ENCODE data around the gene PRSS48. TPM values are rescaled to one million over a fixed set of nuclear protein-coding genes. Genes with fewer than 3 reads are reported as not detected.

PRSS48 gene
- total and polyA plus RNA-seq, 4 donors: 0.21 TPM; not detected in 3

DNA sequence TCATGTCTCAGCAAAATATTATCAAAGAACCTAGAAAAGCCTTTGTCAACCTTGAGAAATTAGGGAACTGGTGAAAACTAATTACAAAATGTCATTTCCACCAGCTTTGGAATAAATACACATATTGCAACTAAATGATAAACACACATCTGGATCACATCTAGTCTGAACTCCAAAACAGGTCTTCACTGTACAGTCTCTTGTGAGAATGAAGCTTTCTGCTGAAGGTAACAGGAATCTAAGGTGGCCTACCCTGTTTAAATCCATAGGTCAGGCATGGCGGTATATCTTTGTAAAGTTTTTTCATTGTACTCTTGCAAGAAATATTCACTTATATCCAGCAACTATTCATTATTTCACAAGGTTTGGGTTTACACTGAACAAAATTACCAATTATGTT lies 46.7 kb downstream of the PRSS48 start:
- Histone ChIP-seq H3K4me3 (ENCODE audit: low read depth, low read length) (peak overlapping the region; percentile 76), H3K27me3 (ENCODE audit: control insufficient read depth, insufficient read depth, low read length) (no peaks in the 10 kb centered on the region), H3K27ac (ENCODE audit: low read depth, low read length) (peak overlapping the region; percentile 89), H3K36me3 (ENCODE audit: control insufficient read depth, insufficient read depth, low read length) (no peaks in the 10 kb centered on the region), H3K9me3 (ENCODE audit: control insufficient read depth, insufficient read depth, low read length) (no peaks in the 10 kb centered on the region), H3K4me1 (ENCODE audit: control insufficient read depth, insufficient read depth, low read length) (peaks cover 6% of the 10 kb centered on the region)
- no CpG with 5 or more reads among the region's 1 CpG for WGBS (ENCODE audit: insufficient coverage)
- DNase-seq (ENCODE audit: low read depth in 4 of 6, low spot score in 6 of 6): no peak

DNA sequence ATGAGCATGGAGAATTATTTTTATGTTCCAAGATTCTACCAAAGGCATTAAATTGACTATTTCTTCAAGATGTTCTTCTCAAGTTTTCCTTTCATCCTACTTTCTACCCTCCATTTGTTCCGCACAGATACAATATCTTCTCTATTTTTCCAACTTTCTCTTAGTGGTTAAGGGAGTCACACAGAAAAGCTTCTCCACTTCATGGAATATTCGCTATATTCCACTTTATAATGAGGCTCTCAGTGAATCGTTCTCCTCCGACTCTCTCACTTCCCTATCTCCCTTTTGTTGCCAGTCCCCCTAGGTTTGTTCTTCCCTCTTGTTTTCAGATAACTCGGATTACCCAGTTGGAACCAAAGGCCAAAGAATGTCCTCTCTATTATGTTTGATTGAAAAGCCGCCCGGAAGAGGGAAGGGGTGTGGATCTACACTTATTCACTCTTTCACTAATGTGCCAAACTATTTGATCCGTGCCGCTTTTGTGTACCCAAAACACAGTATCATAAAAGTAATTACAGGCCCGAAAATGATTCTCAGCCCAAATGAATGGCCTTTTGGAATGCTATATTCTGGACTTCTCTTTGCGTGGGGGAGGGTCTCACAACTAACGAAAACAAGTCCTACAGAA lies 47.3 kb downstream of the PRSS48 start:
- peak in 1 of 6 donors; percentile 57 for DNase-seq (ENCODE audit: low read depth in 4 of 6, low spot score in 6 of 6)
- H3K27me3 ChIP-seq (ENCODE audit: control insufficient read depth, insufficient read depth, low read length): no peaks in the 10 kb centered on the region
- H3K4me1 ChIP-seq (ENCODE audit: control insufficient read depth, insufficient read depth, low read length): peaks cover 6% of the 10 kb centered on the region
- no peaks in the 10 kb centered on the region for H3K9me3 ChIP-seq (ENCODE audit: control insufficient read depth, insufficient read depth, low read length)
- no peaks in the 10 kb centered on the region for H3K36me3 ChIP-seq (ENCODE audit: control insufficient read depth, insufficient read depth, low read length)
- 0% methylated on average over 1 of the region's 12 CpGs for WGBS (ENCODE audit: insufficient coverage)
- H3K4me3 ChIP-seq (ENCODE audit: low read depth, low read length): peak overlapping the region; percentile 76
- H3K27ac ChIP-seq (ENCODE audit: low read depth, low read length): peak overlapping the region; percentile 89

DNA sequence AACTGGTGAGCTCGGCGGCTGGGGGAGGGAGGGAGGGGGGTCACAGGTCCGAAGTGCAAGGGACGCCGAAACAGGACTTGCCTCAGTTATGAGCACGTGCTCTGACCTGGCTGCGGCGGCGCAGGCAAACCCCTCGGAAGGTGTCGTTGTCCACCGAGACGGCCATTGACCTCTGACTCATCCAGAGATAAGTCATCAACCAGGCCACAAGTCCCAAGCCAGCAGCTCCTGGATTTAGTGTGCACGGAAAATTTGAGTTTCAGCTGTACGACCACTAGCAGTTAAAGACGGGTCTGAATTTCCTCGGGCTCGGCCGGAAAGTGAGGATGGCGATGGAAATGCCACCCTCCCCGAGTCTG lies 47.8 kb downstream of the PRSS48 start:
- Histone ChIP-seq H3K36me3 (ENCODE audit: control insufficient read depth, insufficient read depth, low read length) (no peaks in the 10 kb centered on the region), H3K9me3 (ENCODE audit: control insufficient read depth, insufficient read depth, low read length) (no peaks in the 10 kb centered on the region), H3K4me1 (ENCODE audit: control insufficient read depth, insufficient read depth, low read length) (peaks cover 6% of the 10 kb centered on the region), H3K27ac (ENCODE audit: low read depth, low read length) (peak overlapping the region; percentile 89), H3K27me3 (ENCODE audit: control insufficient read depth, insufficient read depth, low read length) (no peaks in the 10 kb centered on the region), H3K4me3 (ENCODE audit: low read depth, low read length) (peak overlapping the region; percentile 76)
- 0% methylated on average over 19 of the region's 21 CpGs for WGBS (ENCODE audit: insufficient coverage)
- DNase-seq (ENCODE audit: low read depth in 4 of 6, low spot score in 6 of 6): peak in 3 of 6 donors; percentile 21 to 61 (median 57)

DNA sequence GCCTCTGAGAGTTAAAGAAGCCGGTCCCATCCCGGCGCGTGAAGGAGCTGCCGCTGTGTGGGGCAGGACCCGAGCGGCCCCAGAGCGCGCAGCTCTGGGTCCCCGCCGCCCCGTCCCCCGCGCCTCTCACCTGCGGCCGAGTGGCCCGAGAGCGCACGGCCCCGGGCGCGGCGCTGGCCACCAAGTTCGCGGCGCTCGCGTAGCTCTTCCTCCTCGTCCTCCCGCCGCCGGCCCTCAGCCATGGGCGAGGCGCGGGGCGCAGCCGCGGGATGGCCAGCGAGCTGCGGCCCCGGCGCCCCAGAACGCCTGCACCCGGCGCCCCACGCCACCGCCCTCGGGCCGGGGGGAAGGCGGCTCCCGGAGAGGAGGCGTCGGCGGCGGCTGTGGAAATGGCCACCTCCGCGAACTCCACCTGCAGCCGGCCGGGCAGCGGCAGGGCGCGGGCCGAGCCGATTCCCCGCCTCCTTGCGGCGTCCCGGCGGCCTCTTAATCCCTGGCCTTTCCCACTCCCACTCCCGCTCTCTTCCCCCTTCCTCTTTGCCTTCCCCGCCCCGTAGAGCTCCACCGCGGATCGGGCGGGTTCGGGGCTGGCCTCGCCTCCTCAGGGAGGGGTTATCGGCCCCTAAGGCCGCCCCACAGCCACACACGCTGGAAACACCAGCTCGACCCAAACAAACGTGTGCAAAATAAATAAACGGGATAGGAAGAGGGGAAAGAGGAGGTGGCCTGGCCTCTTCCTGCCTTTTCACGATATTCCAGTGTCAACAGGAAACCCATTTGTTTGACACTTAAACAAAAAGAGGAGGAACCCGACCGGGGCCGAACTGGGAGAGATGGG lies 48.4 kb downstream of the PRSS48 start, which contains the start of gene SH3D19:
TSS of gene SH3D19 (minus strand) at position 495 of the 838 bp plus-strand sequence. CDS start at position 242, 253 bp downstream.
- Histone ChIP-seq H3K4me3 (ENCODE audit: low read depth, low read length) (peak within 1 kb of the TSS; percentile 76), H3K36me3 (ENCODE audit: control insufficient read depth, insufficient read depth, low read length) (no peaks in the 10 kb centered on the region), H3K9me3 (ENCODE audit: control insufficient read depth, insufficient read depth, low read length) (no peaks in the 10 kb centered on the region), H3K27ac (ENCODE audit: low read depth, low read length) (peak within 1 kb of the TSS; percentile 89), H3K4me1 (ENCODE audit: control insufficient read depth, insufficient read depth, low read length) (peaks cover 6% of the 10 kb centered on the region), H3K27me3 (ENCODE audit: control insufficient read depth, insufficient read depth, low read length) (no peaks in the 10 kb centered on the region)
- peak in 4 of 6 donors; percentile 31 to 84 (median 63) for DNase-seq (ENCODE audit: low read depth in 4 of 6, low spot score in 6 of 6)
- WGBS (ENCODE audit: insufficient coverage): under 1% methylated on average over 77 of the region's 88 CpGs

DNA sequence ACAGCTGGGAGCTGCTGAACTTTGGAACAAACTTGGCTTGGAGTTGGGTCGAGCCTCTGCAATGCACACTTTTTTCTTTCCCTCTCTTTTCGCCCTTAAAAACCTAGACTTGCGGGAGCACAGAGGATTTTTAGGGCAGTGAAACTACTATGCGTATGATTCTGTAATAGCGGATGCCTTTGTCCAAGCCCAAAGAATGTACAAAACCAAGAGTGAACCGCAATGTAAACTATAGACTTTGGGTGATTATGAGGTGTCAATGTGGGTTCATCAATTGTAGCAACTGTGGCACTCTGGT lies 48.9 kb downstream of the PRSS48 start:
- Histone ChIP-seq H3K27me3 (ENCODE audit: control insufficient read depth, insufficient read depth, low read length) (no peaks in the 10 kb centered on the region), H3K4me1 (ENCODE audit: control insufficient read depth, insufficient read depth, low read length) (peaks cover 6% of the 10 kb centered on the region), H3K27ac (ENCODE audit: low read depth, low read length) (peak overlapping the region; percentile 86), H3K9me3 (ENCODE audit: control insufficient read depth, insufficient read depth, low read length) (no peaks in the 10 kb centered on the region), H3K4me3 (ENCODE audit: low read depth, low read length) (peak overlapping the region; percentile 76), H3K36me3 (ENCODE audit: control insufficient read depth, insufficient read depth, low read length) (no peaks in the 10 kb centered on the region)
- 82% methylated on average over 2 of the region's 6 CpGs for WGBS (ENCODE audit: insufficient coverage)
- no peak for DNase-seq (ENCODE audit: low read depth in 4 of 6, low spot score in 6 of 6)

DNA sequence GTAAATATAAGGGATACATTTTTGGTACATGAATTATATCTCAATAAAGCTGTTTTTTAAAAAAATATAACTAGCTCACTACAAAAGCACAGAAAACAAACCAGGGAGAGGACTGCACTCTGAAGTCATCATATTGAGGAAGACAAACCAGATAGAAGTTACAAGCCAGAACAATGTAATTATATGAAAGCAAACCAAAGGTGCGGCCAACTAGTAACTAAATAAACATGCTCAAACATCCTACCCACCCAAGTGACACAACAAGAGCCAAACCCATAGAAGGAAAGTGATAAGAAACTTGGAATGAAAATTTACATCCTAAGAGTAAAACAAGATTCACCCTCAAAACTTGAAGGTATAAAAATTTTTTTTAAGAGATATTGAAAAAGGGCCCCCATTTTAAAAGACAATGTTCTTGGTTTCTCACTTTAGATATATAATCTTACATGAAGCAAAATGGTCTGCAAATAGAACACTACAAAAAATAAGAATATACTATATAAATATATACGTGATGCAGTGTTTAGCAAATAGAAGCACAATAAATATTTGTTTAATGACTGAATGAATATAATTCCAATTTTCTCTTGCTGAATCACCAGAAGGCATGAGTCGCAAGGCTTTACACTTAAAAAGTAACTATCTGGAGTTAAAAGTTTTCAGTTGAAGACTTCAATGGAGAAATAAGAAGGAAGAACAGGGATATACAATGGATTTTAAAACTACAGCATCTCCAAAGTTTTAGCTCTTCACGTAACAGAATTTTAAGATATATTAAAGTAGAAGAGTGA lies 52.5 kb downstream of the PRSS48 start:
- Histone ChIP-seq H3K4me1 (ENCODE audit: control insufficient read depth, insufficient read depth, low read length) (peaks cover 6% of the 10 kb centered on the region), H3K9me3 (ENCODE audit: control insufficient read depth, insufficient read depth, low read length) (no peaks in the 10 kb centered on the region), H3K27ac (ENCODE audit: low read depth, low read length) (no peak overlapping the region), H3K4me3 (ENCODE audit: low read depth, low read length) (no peak overlapping the region), H3K36me3 (ENCODE audit: control insufficient read depth, insufficient read depth, low read length) (no peaks in the 10 kb centered on the region), H3K27me3 (ENCODE audit: control insufficient read depth, insufficient read depth, low read length) (no peaks in the 10 kb centered on the region)
- DNase-seq (ENCODE audit: low read depth in 4 of 6, low spot score in 6 of 6): no peak
- WGBS (ENCODE audit: insufficient coverage): no CpG with 5 or more reads among the region's 4 CpGs

DNA sequence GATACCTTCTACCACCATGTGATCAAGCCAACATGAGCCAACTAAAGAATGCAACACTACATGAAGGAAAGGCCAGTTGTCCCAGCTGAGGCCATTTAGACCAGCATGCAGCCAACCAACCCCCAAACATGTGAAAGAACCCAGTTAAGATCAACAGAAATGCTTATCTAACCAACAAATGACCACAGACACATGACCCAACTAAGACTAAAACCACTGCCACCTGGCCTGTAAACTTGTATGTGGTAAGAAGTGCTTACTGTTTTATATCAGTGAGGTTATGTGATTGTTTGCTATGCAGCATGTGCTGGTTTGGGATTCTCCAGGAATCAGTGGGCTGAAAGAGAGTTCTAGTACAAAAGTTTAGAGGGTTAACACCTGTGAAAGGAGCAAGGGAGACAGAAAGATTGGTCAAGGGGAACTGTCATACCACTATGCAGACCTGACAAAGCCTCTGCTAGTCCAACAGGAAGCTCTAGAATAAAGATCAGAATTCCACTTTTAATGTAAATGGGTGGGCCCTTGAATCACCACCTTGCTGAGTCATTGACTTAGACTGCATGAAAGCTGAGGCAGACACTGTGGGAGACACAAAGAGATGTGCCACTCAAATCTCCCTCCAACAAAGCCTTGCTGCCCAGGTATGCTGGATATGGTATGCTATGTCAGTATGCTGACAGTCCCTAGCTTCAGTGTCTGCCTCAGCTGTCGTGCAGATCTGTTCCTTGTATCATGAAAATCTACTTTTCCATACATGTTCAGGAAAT lies 54.5 kb downstream of the PRSS48 start:
- H3K4me3 ChIP-seq (ENCODE audit: low read depth, low read length): no peak overlapping the region
- no peaks in the 10 kb centered on the region for H3K4me1 ChIP-seq (ENCODE audit: control insufficient read depth, insufficient read depth, low read length)
- no peak for DNase-seq (ENCODE audit: low read depth in 4 of 6, low spot score in 6 of 6)
- no peaks in the 10 kb centered on the region for H3K36me3 ChIP-seq (ENCODE audit: control insufficient read depth, insufficient read depth, low read length)
- no peaks in the 10 kb centered on the region for H3K9me3 ChIP-seq (ENCODE audit: control insufficient read depth, insufficient read depth, low read length)
- no peak overlapping the region for H3K27ac ChIP-seq (ENCODE audit: low read depth, low read length)
- no peaks in the 10 kb centered on the region for H3K27me3 ChIP-seq (ENCODE audit: control insufficient read depth, insufficient read depth, low read length)
- no CpG with 5 or more reads among the region's 1 CpG for WGBS (ENCODE audit: insufficient coverage)

DNA sequence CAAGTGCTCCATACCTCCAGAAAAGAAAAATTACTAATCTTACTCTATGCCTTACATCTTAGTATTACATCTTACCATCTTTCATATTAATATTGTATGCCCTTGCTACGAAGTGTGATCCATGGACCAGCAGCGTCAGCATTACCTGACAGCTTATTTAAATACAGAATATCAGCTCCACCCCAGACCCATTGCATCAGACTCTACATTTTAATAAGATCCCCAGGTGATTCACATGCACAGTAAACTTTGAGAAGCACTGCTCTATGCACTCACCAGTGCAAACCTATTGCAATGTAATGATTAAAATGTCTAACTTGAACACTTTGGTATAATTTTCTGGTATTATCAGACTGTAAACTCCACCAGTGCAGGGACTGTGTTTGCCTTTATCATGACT lies 62.5 kb downstream of the PRSS48 start:
- no peak overlapping the region for H3K4me3 ChIP-seq (ENCODE audit: low read depth, low read length)
- H3K9me3 ChIP-seq (ENCODE audit: control insufficient read depth, insufficient read depth, low read length): no peaks in the 10 kb centered on the region
- no peak overlapping the region for H3K27ac ChIP-seq (ENCODE audit: low read depth, low read length)
- no peak for DNase-seq (ENCODE audit: low read depth in 4 of 6, low spot score in 6 of 6)
- H3K36me3 ChIP-seq (ENCODE audit: control insufficient read depth, insufficient read depth, low read length): no peaks in the 10 kb centered on the region
- H3K4me1 ChIP-seq (ENCODE audit: control insufficient read depth, insufficient read depth, low read length): no peaks in the 10 kb centered on the region
- 81% methylated on average over 2 of the region's 2 CpGs for WGBS (ENCODE audit: insufficient coverage)
- H3K27me3 ChIP-seq (ENCODE audit: control insufficient read depth, insufficient read depth, low read length): no peaks in the 10 kb centered on the region

DNA sequence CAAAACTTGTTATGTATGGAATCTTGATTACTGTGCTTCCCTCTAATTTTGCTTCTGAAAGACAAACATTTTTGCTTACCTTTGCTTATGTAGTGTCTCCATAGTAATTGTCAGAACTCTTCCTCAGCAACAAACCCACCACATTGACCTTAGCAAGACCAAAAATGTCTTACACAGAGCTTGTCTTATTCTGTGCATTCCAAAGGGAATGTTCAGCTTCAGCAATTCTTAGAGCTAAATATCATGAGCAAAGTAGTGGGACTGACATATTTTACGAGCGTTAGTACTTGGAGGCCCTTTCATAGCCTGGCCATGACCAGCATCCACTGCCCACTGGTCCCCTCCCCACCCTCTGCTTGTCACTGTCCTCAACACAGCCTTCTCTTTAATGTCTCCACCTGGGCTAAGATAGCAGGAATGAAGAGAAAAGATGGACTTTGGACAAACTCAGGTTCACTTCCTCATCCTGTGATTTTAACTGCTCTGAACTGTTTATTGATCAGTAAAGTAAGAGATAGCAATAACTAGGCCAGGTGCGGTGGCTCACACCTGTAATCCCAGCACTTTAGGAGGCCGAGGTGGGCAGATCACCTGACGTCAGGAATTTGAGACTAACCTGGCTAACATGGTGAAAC lies 63.9 kb downstream of the PRSS48 start:
- H3K36me3 ChIP-seq (ENCODE audit: control insufficient read depth, insufficient read depth, low read length): no peaks in the 10 kb centered on the region
- no peaks in the 10 kb centered on the region for H3K4me1 ChIP-seq (ENCODE audit: control insufficient read depth, insufficient read depth, low read length)
- H3K9me3 ChIP-seq (ENCODE audit: control insufficient read depth, insufficient read depth, low read length): no peaks in the 10 kb centered on the region
- no peaks in the 10 kb centered on the region for H3K27me3 ChIP-seq (ENCODE audit: control insufficient read depth, insufficient read depth, low read length)
- peak overlapping the region; percentile 76 for H3K27ac ChIP-seq (ENCODE audit: low read depth, low read length)
- WGBS (ENCODE audit: insufficient coverage): 93% methylated on average over 5 of the region's 5 CpGs
- H3K4me3 ChIP-seq (ENCODE audit: low read depth, low read length): no peak overlapping the region
- DNase-seq (ENCODE audit: low read depth in 4 of 6, low spot score in 6 of 6): no peak
